ENCODE data around the gene UST. TPM values are rescaled to one million over a fixed set of nuclear protein-coding genes. Genes with fewer than 3 reads are reported as not detected.

UST gene
- total and polyA plus RNA-seq, 7 donors, result 0.79 to 2.6 (median 2.0) TPM

DNA sequence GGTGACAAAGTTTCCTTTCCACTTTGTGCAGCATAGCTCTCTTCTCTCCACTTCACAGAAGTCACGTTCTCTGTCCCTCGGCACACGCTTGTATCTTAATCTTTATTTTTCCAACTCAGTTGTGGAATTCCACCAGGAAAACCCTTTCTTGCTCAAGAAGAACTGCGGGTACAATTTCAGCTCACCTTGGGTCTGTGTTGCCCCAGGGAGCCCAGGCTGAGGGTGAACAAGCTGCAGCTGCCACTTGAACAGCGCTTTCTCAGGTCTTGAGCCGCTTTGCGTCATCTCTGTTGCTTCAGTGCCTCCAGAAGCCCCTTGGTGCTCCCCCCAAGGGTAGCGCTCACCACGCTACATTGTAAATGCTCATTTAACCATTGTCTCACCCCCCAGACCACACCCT, 341.5 kb downstream of the UST start:
- no peaks in the 10 kb centered on the region for H3K9me3 ChIP-seq
- H3K27ac ChIP-seq, result no peak overlapping the region
- ATAC-seq (no peak), DNase-seq (no peak)
- H3K36me3 ChIP-seq (ENCODE audit: insufficient read depth in 1 of 2, low read depth in 1 of 2), result no peaks in the 10 kb centered on the region
- H3K4me1 ChIP-seq, result no peaks in the 10 kb centered on the region
- no peak overlapping the region for H3K4me3 ChIP-seq
- peaks cover 0 to 2% (median 0%) of the 10 kb centered on the region in 3 donors for H3K27me3 ChIP-seq (ENCODE audit: insufficient read depth in 3 of 3, low read length in 2 of 3)
- TF ChIP-seq, protein P1, sequence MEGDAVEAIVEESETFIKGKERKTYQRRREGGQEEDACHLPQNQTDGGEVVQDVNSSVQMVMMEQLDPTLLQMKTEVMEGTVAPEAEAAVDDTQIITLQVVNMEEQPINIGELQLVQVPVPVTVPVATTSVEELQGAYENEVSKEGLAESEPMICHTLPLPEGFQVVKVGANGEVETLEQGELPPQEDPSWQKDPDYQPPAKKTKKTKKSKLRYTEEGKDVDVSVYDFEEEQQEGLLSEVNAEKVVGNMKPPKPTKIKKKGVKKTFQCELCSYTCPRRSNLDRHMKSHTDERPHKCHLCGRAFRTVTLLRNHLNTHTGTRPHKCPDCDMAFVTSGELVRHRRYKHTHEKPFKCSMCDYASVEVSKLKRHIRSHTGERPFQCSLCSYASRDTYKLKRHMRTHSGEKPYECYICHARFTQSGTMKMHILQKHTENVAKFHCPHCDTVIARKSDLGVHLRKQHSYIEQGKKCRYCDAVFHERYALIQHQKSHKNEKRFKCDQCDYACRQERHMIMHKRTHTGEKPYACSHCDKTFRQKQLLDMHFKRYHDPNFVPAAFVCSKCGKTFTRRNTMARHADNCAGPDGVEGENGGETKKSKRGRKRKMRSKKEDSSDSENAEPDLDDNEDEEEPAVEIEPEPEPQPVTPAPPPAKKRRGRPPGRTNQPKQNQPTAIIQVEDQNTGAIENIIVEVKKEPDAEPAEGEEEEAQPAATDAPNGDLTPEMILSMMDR (IDR thresholded peaks at IDR 0.05), result no peak
- intact Hi-C loops (cut with DNase I), result no loop called here
- 90 to 92% (median 90%) methylated on average over 9 of the region's 9 CpGs for WGBS, 3 donors

DNA sequence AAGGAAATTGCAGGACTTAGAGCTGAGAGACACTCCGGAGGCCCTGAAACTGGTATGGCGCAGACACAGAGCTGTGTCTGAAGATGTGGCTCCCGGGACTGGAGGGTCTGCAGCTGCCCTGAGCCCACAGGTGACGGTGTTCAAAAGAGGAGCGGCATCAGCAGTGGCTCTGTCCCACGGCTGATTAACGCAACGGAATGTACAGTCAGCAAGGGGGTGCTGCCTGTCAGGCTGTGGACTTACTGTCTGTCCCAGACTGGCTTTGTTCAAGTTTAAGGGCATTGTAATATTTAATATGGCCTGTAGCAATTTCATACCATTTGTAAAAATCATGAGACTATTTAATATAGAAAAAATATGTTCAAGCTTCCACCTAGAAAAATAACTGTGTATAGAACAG, 342.7 kb downstream of the UST start:
- Histone ChIP-seq H3K4me1 (no peaks in the 10 kb centered on the region), H3K36me3 (ENCODE audit: insufficient read depth in 1 of 2, low read depth in 1 of 2) (no peaks in the 10 kb centered on the region), H3K27me3 (ENCODE audit: insufficient read depth in 3 of 3, low read length in 2 of 3) (peaks cover 0 to 2% (median 2%) of the 10 kb centered on the region in 3 donors), H3K4me3 (no peak overlapping the region), H3K27ac (no peak overlapping the region), H3K9me3 (no peaks in the 10 kb centered on the region)
- TF ChIP-seq, protein P1 (IDR thresholded peaks at IDR 0.05), result no peak
- intact Hi-C loops (cut with DNase I), result no loop called here
- no peak for DNase-seq
- 75 to 79% (median 78%) methylated on average over 8 of the region's 8 CpGs for WGBS, 3 donors
- no peak for ATAC-seq

DNA sequence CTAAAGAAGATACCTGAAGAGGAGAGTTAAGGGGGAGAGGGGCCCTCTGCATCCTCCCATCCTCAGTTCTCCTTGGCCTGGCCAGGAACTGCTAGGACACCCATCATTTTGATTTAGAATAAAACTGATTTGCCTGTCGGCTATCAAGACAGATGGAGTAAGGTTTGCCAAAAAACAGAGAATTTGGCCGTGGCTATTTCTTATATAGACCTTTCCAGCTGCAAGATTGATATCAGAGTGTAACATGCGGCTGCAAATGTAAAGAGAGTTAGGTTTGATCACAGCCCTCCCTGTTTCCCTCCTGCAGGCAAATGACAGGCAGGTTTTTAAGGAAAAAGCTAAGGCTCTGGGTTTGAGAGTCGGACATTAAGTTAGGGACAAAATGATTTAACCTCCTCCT, 344.1 kb downstream of the UST start:
- whole genome bisulfite sequencing, 3 donors, result 75 to 77% (median 76%) methylated on average over 4 of the region's 4 CpGs
- H3K27ac ChIP-seq, result no peak overlapping the region
- no peak overlapping the region for H3K4me3 ChIP-seq
- H3K27me3 ChIP-seq (ENCODE audit: insufficient read depth in 3 of 3, low read length in 2 of 3), result peaks cover 0 to 2% (median 2%) of the 10 kb centered on the region in 3 donors
- TF ChIP-seq, protein P1 (IDR thresholded peaks at IDR 0.05), result no peak
- H3K4me1 ChIP-seq, result no peaks in the 10 kb centered on the region
- intact Hi-C loops (cut with DNase I), result no loop called here
- no peak for DNase-seq
- H3K9me3 ChIP-seq, result no peaks in the 10 kb centered on the region
- no peaks in the 10 kb centered on the region for H3K36me3 ChIP-seq (ENCODE audit: insufficient read depth in 1 of 2, low read depth in 1 of 2)
- ATAC-seq, result no peak

DNA sequence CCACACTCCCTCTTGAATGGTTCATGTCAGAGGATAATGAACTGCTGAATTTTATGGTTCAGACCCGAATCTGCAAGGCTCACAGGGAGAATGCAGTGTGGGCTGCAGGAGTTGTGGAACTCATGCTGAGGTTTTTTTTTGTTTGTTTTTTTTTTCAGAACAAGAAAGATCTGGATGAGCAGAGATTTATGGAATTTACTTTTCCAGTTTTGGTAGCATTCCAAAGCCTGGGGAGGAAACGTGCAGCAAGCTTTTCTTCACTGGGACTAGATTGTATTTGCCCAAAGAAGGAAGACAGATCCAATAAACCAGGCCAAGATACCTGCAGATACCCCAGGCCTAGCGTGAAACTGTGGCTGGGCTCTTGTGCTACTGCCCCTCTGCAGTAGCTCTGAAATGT, 346.8 kb downstream of the UST start:
- H3K4me1 ChIP-seq, result no peaks in the 10 kb centered on the region
- no peaks in the 10 kb centered on the region for H3K36me3 ChIP-seq (ENCODE audit: insufficient read depth in 1 of 2, low read depth in 1 of 2)
- peaks cover 11% of the 10 kb centered on the region for H3K9me3 ChIP-seq
- DNase-seq (no peak), ATAC-seq (no peak)
- TF ChIP-seq, protein P1 (IDR thresholded peaks at IDR 0.05), result no peak
- WGBS, 3 donors, result 45 to 55% (median 49%) methylated on average over 3 of the region's 3 CpGs
- peaks cover 0 to 2% (median 0%) of the 10 kb centered on the region in 3 donors for H3K27me3 ChIP-seq (ENCODE audit: insufficient read depth in 3 of 3, low read length in 2 of 3)
- intact Hi-C loops (cut with DNase I), result no loop called here
- no peak overlapping the region for H3K4me3 ChIP-seq
- no peak overlapping the region for H3K27ac ChIP-seq

DNA sequence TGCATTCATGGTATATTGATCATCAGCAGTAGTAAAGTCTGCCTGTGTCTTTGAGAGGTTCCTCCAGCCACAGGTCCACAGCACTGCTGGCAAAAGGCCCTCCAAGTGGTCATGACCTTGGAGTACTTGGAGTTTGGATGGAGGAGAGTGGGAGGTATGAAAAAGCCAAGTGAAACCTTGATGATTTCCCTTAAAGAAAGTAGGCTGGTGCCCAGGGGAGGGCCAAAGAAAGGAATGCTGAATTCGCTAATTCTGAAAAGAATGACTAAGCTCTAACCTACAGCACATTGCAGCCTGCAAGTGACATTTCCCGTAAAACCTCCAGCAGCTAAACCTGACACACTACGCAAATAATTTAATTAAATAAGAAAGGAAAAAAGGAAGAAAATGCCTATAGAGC, 347.3 kb downstream of the UST start:
- Histone ChIP-seq H3K4me3 (no peak overlapping the region), H3K27me3 (ENCODE audit: insufficient read depth in 3 of 3, low read length in 2 of 3) (peaks cover 0 to 2% (median 0%) of the 10 kb centered on the region in 3 donors), H3K36me3 (ENCODE audit: insufficient read depth in 1 of 2, low read depth in 1 of 2) (no peaks in the 10 kb centered on the region), H3K4me1 (no peaks in the 10 kb centered on the region), H3K9me3 (peaks cover 16% of the 10 kb centered on the region), H3K27ac (no peak overlapping the region)
- ATAC-seq (no peak), DNase-seq (no peak)
- WGBS, 3 donors, result 58 to 92% (median 71%) methylated on average over 3 of the region's 3 CpGs
- TF ChIP-seq, protein P1 (IDR thresholded peaks at IDR 0.05), result no peak
- intact Hi-C loops (cut with DNase I), result no loop called here

All from psoas muscle (tissue), 8 donors.